Common myeloid progenitor, CD34-positive (primary cell): Measurements from ENCODE around the gene SLC17A2.
A peak's percentile ranks its signal among the peaks of the same experiment; 100 is the strongest.

Experiments used
- CTCF ChIA-PET: fragments of 350-600 bp; sonication (Branson Sonifier 250); formaldehyde crosslinking; loops from one replicate; lab custom pipeline; 2021; ENCODE audit warnings: antibody characterized with exemption; lab: Charles Lee
- POLR2A ChIA-PET: fragments of 350-600 bp; sonication (Branson Sonifier 250); formaldehyde crosslinking; loops from one replicate; lab custom pipeline; 2021; ENCODE audit warnings: antibody characterized with exemption; lab: Charles Lee
- DNase-seq, 3 donors: peaks; one replicate each; pipeline versions ENCODE4 v3.0.0 to v3.0.0-alpha.2; 2013
- H3K27ac ChIP-seq, 2 experiments: 1 replicate in 1 of 2; 2 replicates in 1 of 2; pipeline ENCODE4 v1.7.0; 2013; ENCODE audit warnings: inconsistent platforms in 2 of 2, low read length in 2 of 2, mild to moderate bottlenecking in 2 of 2, low read depth in 1 of 2, moderate library complexity in 1 of 2; ENCODE audit not compliant: severe bottlenecking in 2 of 2, insufficient read depth in 1 of 2, poor library complexity in 1 of 2
- H3K27me3 ChIP-seq, 5 experiments: replicated peaks in 2 of 5; 1 replicate in 3 of 5; 2 replicates in 2 of 5; pipeline versions ENCODE4 v1.6.1 to v1.7.0; 2013; ENCODE audit warnings: low read length in 4 of 5, mild to moderate bottlenecking in 2 of 5, moderate library complexity in 2 of 5, inconsistent platforms in 1 of 5; ENCODE audit not compliant: insufficient read depth in 5 of 5, control insufficient read depth in 4 of 5
- H3K36me3 ChIP-seq, 4 experiments: 1 replicate in 2 of 4; 2 replicates in 2 of 4; pipeline versions ENCODE4 v1.6.1 to v1.7.0; 2013; ENCODE audit warnings: low read length in 3 of 4, control low read depth in 1 of 4, mild to moderate bottlenecking in 1 of 4; ENCODE audit not compliant: control insufficient read depth in 4 of 4, insufficient read depth in 4 of 4
- H3K4me1 ChIP-seq, 4 experiments: 1 replicate in 3 of 4; 2 replicates in 1 of 4; pipeline versions ENCODE4 v1.6.1 to v1.7.1; 2013; ENCODE audit warnings: low read length in 3 of 4, mild to moderate bottlenecking in 3 of 4, control low read depth in 1 of 4, inconsistent platforms in 1 of 4, moderate library complexity in 1 of 4; ENCODE audit not compliant: control insufficient read depth in 4 of 4, insufficient read depth in 4 of 4; ENCODE audit errors: control extremely low read depth in 1 of 4
- H3K4me3 ChIP-seq, 7 experiments: 1 replicate in 4 of 7; 2 replicates in 3 of 7; pipeline versions ENCODE4 v1.5.1 to v1.7.0; 2013; ENCODE audit warnings: mild to moderate bottlenecking in 7 of 7, low read length in 6 of 7, moderate library complexity in 6 of 7, inconsistent platforms in 2 of 7, low read depth in 2 of 7, control low read depth in 1 of 7; ENCODE audit not compliant: insufficient read depth in 4 of 7, control insufficient read depth in 1 of 7; ENCODE audit errors: extremely low read depth in 1 of 7
- H3K9me3 ChIP-seq, 5 experiments: 1 replicate in 4 of 5; 2 replicates in 1 of 5; pipeline versions ENCODE4 v1.6.1 to v1.7.1; 2013; ENCODE audit warnings: low read length in 4 of 5, mild to moderate bottlenecking in 2 of 5, inconsistent platforms in 1 of 5, low read depth in 1 of 5, moderate library complexity in 1 of 5; ENCODE audit not compliant: control insufficient read depth in 4 of 5, insufficient read depth in 2 of 5; ENCODE audit errors: control extremely low read depth in 1 of 5
- WGBS: methylation state at CpG from one replicate; pipeline ENCODE4 v1.1.5; 2013; ENCODE audit not compliant: insufficient coverage; 5-methylcytosine and 5-hydroxymethylcytosine counted together

The SLC17A2 gene

GRCh38 chr6:25968769-25969168 lies 38.3 kb upstream of the SLC17A2 start:
- Histone ChIP-seq H3K27ac (no peak overlapping the region), H3K4me1 (peaks cover 3 to 15% (median 9%) of the 10 kb centered on the region in 4 experiments), H3K9me3 (no peaks in the 10 kb centered on the region), H3K36me3 (peaks cover 44 to 81% (median 55%) of the 10 kb centered on the region in 4 experiments), H3K27me3 (no peaks in the 10 kb centered on the region), H3K4me3 (no peak overlapping the region)
- no peak for DNase-seq
- CTCF ChIA-PET = interaction anchor here (1.0 to 2.6 kb wide), 6 partner anchors 8 to 32 kb away, joined by 3 to 9 read pairs (median 4); no protein-coding TSS in a partner anchor
- POLR2A ChIA-PET = no interaction called here

GRCh38 chr6:25966711-25967110 lies 36.2 kb upstream of the SLC17A2 start:
- peaks cover 17 to 31% (median 23%) of the 10 kb centered on the region in 4 experiments for H3K4me1 ChIP-seq
- CTCF ChIA-PET = interaction anchor here (1.2 to 2.9 kb wide), 5 partner anchors 9 to 42 kb away, joined by 3 to 10 read pairs (median 4); no protein-coding TSS in a partner anchor
- H3K27me3 ChIP-seq = no peaks in the 10 kb centered on the region
- no peaks in the 10 kb centered on the region for H3K9me3 ChIP-seq
- H3K4me3 ChIP-seq = no peak overlapping the region
- POLR2A ChIA-PET = no interaction called here
- WGBS = 98% methylated on average over 9 of the region's 9 CpGs
- no peak overlapping the region for H3K27ac ChIP-seq
- no peak for DNase-seq
- H3K36me3 ChIP-seq = peaks cover 27 to 60% (median 41%) of the 10 kb centered on the region in 4 experiments

DNA sequence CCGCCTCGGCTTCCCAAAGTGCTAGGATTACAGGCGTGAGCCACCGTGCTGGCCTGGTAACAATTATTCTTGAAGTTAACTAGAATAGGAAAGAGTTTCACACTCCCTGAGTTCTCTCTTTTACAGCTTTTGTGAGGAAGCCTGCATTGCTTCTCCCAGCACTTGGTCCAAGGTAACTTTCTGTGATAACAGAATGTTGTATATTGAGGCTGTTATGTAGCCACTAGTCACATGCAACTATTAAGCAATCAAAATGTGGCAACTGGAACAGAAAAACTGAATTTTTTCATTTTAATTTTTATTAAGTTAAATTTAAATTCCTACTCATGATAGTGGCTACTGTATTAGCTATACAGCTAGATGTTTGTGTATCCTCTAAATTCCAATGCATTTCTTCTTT lies 34.6 kb upstream of the SLC17A2 start:
- Histone ChIP-seq H3K4me3 (no peak overlapping the region), H3K27me3 (no peaks in the 10 kb centered on the region), H3K4me1 (peaks cover 22 to 38% (median 23%) of the 10 kb centered on the region in 4 experiments), H3K9me3 (no peaks in the 10 kb centered on the region), H3K27ac (no peak overlapping the region), H3K36me3 (peaks cover 19 to 45% (median 32%) of the 10 kb centered on the region in 4 experiments)
- no peak for DNase-seq
- WGBS = 78% methylated on average over 4 of the region's 4 CpGs
- CTCF ChIA-PET = interaction anchor here (0.7 to 2.9 kb wide), 6 partner anchors 17 to 61 kb away, joined by 3 to 10 read pairs (median 3); no protein-coding TSS in a partner anchor
- POLR2A ChIA-PET = no interaction called here

- peaks cover 0 to 4% (median 2%) of the 10 kb centered on the region in 5 experiments for H3K9me3 ChIP-seq
- H3K27ac ChIP-seq = peak overlapping the region in 1 of 2 experiments; percentile 93
- peak overlapping the region in 6 of 7 experiments; percentile 73 to 98 (median 80) for H3K4me3 ChIP-seq
- ChIA-PET CTCF (interaction anchor here (1.7 kb wide), 1 partner anchor 14 kb away, joined by 4 read pairs; no protein-coding TSS in a partner anchor), POLR2A (no interaction called here)
- no peaks in the 10 kb centered on the region for H3K27me3 ChIP-seq
- 10% methylated on average over 2 of the region's 6 CpGs for whole genome bisulfite sequencing
- peak in 2 of 3 donors; percentile 32 to 41 for DNase-seq
- H3K4me1 ChIP-seq = peaks cover 24 to 42% (median 28%) of the 10 kb centered on the region in 4 experiments
- H3K36me3 ChIP-seq = peaks cover 9 to 33% (median 24%) of the 10 kb centered on the region in 4 experiments
Measured at GRCh38 chr6:25963426-25964123, 33.1 kb upstream of the SLC17A2 start.

GRCh38 chr6:25962149-25963127 lies 31.9 kb upstream of the SLC17A2 start, which contains the start of gene TRIM38:
TSS of gene TRIM38 (plus strand) at chr6:25962802. CDS start at chr6:25966523, 3,721 bp downstream.
- Histone ChIP-seq H3K27ac (peak within 1 kb of the TSS; percentile 81 to 93), H3K9me3 (peaks cover 0 to 4% (median 2%) of the 10 kb centered on the region in 5 experiments), H3K27me3 (no peaks in the 10 kb centered on the region), H3K36me3 (peaks cover 8 to 22% (median 13%) of the 10 kb centered on the region in 4 experiments), H3K4me1 (peaks cover 24 to 45% (median 30%) of the 10 kb centered on the region in 4 experiments), H3K4me3 (peak within 1 kb of the TSS; percentile 30 to 98 (median 79))
- peak; percentile 95 to 98 (median 97) for DNase-seq
- CTCF ChIA-PET = interaction anchor here (0.7 to 1.7 kb wide), 4 partner anchors 13 to 32 kb away, joined by 3 to 4 read pairs (median 3); no protein-coding TSS in a partner anchor
- POLR2A ChIA-PET = interaction anchor here (0.7 kb wide), 1 partner anchor 31 kb away, joined by 3 read pairs; no protein-coding TSS in a partner anchor
- WGBS = 0% methylated on average over 7 of the region's 11 CpGs

DNA sequence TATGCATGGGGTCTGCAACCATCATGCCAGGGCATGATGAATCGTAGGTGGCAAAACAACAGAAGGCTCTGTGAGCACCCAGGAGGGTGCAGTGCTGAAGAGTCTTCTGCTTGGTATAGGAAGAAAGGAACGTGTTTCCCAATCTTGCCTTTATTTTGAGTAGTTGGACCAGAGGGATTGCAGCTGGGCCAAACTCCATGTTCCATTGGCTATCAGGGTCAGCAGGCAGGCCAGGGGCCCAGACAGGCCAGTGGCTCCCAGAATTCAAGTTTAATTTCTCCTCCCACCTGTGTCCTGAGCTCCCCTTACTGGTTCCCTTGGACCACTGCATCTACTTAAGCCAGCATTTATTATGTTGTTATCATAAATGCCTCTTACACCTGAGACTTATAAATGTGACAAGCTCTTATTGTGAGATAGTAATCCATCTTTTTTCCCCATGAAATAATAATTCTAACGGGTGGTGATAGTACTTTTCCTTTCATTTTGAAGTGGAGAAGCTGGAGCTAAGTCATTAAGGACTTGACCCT lies 31.2 kb upstream of the SLC17A2 start:
- Histone ChIP-seq H3K9me3 (peaks cover 0 to 4% (median 2%) of the 10 kb centered on the region in 5 experiments), H3K4me3 (peak overlapping the region in 6 of 7 experiments; percentile 73 to 98 (median 80)), H3K4me1 (peaks cover 24 to 45% (median 30%) of the 10 kb centered on the region in 4 experiments), H3K27me3 (no peaks in the 10 kb centered on the region), H3K36me3 (peaks cover 3 to 15% (median 7%) of the 10 kb centered on the region in 4 experiments), H3K27ac (peak overlapping the region in 1 of 2 experiments; percentile 93)
- 81% methylated on average over 2 of the region's 3 CpGs for WGBS
- no peak for DNase-seq
- CTCF ChIA-PET = interaction anchor here (0.7 to 1.7 kb wide), 4 partner anchors 12 to 33 kb away, joined by 3 to 4 read pairs (median 3); no protein-coding TSS in a partner anchor
- POLR2A ChIA-PET = interaction anchor here (0.7 kb wide), 1 partner anchor 31 kb away, joined by 3 read pairs; no protein-coding TSS in a partner anchor
